Bone marrow (tissue), 2 donors: Measurements from ENCODE around the gene VRK2.
"Not testable (repeated sequence)": the region's sequence is repeated elsewhere in the genome, so short reads cannot be mapped to it uniquely, and the experiment has no call there.

Source experiments
- DNase-seq, 2 donors: peaks; one replicate each; lab custom pipeline; 2025; lab: John Stamatoyannopoulos, UW

The VRK2 gene

GRCh38 chr2:58109481-58109880, 62.9 kb downstream of the VRK2 start:
- DNase-seq, result no peak

GRCh38 chr2:58110765-58111164, 64.2 kb downstream of the VRK2 start:
- no peak for DNase-seq

- DNase-seq, result not testable (repeated sequence)
Observed at GRCh38 chr2:58113563-58113962, 67.0 kb downstream of the VRK2 start.

- no peak for DNase-seq
Observed at GRCh38 chr2:58120626-58121229, 74.1 kb downstream of the VRK2 start.

GRCh38 chr2:58122040-58122439, 75.4 kb downstream of the VRK2 start:
- DNase-seq, result no peak

GRCh38 chr2:58122540-58122939, 75.9 kb downstream of the VRK2 start:
- DNase-seq, result no peak

GRCh38 chr2:58127111-58127510, 80.5 kb downstream of the VRK2 start:
- no peak for DNase-seq

- DNase-seq, result no peak
Observed at GRCh38 chr2:58130238-58130637, 83.6 kb downstream of the VRK2 start.

GRCh38 chr2:58131191-58132011, 84.8 kb downstream of the VRK2 start:
- DNase-seq, result no peak

- DNase-seq, result no peak
Observed at GRCh38 chr2:58133395-58133794, 86.8 kb downstream of the VRK2 start.

- DNase-seq, result no peak
Observed at GRCh38 chr2:58135861-58136260, 89.3 kb downstream of the VRK2 start.

GRCh38 chr2:58137221-58137620, 90.6 kb downstream of the VRK2 start:
- DNase-seq, result no peak

- DNase-seq, result no peak
Observed at GRCh38 chr2:58137856-58138255, 91.2 kb downstream of the VRK2 start.

GRCh38 chr2:58138396-58139030, 91.9 kb downstream of the VRK2 start:
- DNase-seq, result no peak

GRCh38 chr2:58140508-58141072, 94.0 kb downstream of the VRK2 start:
- no peak for DNase-seq

- not testable (repeated sequence) for DNase-seq
Observed at GRCh38 chr2:58145769-58146168, 99.2 kb downstream of the VRK2 start.

- no peak for DNase-seq
Observed at GRCh38 chr2:58146707-58147106, 100.1 kb downstream of the VRK2 start.

GRCh38 chr2:58155160-58155778, 108.7 kb downstream of the VRK2 start:
- DNase-seq, result no peak

GRCh38 chr2:58156780-58157179, 110.2 kb downstream of the VRK2 start:
- DNase-seq, result no peak

- no peak for DNase-seq
Observed at GRCh38 chr2:58157754-58158153, 111.1 kb downstream of the VRK2 start.

GRCh38 chr2:58158481-58158880, 111.9 kb downstream of the VRK2 start:
- no peak for DNase-seq

GRCh38 chr2:58163913-58164312, 117.3 kb downstream of the VRK2 start:
- no peak for DNase-seq
